Mucosa of descending colon (tissue), 3 donors: ENCODE results near the gene PGLYRP3. TPM values are rescaled to one million over a fixed set of nuclear protein-coding genes. Genes with fewer than 3 reads are reported as not detected.

ENCODE experiments used
- ATAC-seq: fragments of 200-7000 bp; cut with Tn5 transposase; one replicate; pipeline ENCODE4 v1.9.1; 2020; ENCODE audit warnings: mild to moderate bottlenecking, moderate library complexity
- DNase-seq, 3 donors: peaks; one replicate each; pipeline ENCODE4 v3.0.0-alpha.2; 2020
- H3K36me3 ChIP-seq: fragments of 200-600 bp; one replicate; pipeline ENCODE4 v1.8.0; 2021; ENCODE audit warnings: low read depth, mild to moderate bottlenecking
- H3K4me1 ChIP-seq: fragments of 200-600 bp; one replicate; pipeline ENCODE4 v1.8.0; 2021; ENCODE audit warnings: low read depth, mild to moderate bottlenecking
- H3K4me3 ChIP-seq: fragments of 200-600 bp; one replicate; pipeline ENCODE4 v1.8.0; 2021; ENCODE audit warnings: mild to moderate bottlenecking
- H3K9me3 ChIP-seq: fragments of 200-600 bp; one replicate; pipeline ENCODE4 v1.8.0; 2021; ENCODE audit warnings: mild to moderate bottlenecking
- intact Hi-C, 2 donors: fragments of 100-400 bp; cut with DNase I in 1 of 2; cut with micrococcal nuclease in 1 of 2; formaldehyde crosslinking; loops; one replicate each; pipeline versions ENCODE4 v1.11.0 to v1.11.1; 2022; cut with DNase I, micrococcal nuclease
- total RNA-seq, 3 donors: library from RNA; stranded (reverse); fragmentation: NEBNext Ultra II Directional in 2 of 3; extraction: Animal tissue kit (Norgen Biotek cat#: 25700) in 2 of 3; gene quantifications; one replicate each; pipeline versions ENCODE4 v1.2.1 to v1.2.4, GENCODE V29; 2021 to 2023
- TF ChIP-seq, protein P1 (sequence below): fragments of 200-600 bp; IDR thresholded peaks from one replicate; pipeline ENCODE4 v1.8.0; 2022; ENCODE audit warnings: antibody characterized with exemption, mild to moderate bottlenecking
- donor health status: DM: no; HTN: no; CAD: no; lungs with moderate emphysema.
- donor health status: DM: no; HTN: no; CAD: no.
- donor health status: DM: no; HTN: yes; CAD: no.

The PGLYRP3 gene
- total RNA-seq, 3 donors from 2014 or later = not detected

DNA sequence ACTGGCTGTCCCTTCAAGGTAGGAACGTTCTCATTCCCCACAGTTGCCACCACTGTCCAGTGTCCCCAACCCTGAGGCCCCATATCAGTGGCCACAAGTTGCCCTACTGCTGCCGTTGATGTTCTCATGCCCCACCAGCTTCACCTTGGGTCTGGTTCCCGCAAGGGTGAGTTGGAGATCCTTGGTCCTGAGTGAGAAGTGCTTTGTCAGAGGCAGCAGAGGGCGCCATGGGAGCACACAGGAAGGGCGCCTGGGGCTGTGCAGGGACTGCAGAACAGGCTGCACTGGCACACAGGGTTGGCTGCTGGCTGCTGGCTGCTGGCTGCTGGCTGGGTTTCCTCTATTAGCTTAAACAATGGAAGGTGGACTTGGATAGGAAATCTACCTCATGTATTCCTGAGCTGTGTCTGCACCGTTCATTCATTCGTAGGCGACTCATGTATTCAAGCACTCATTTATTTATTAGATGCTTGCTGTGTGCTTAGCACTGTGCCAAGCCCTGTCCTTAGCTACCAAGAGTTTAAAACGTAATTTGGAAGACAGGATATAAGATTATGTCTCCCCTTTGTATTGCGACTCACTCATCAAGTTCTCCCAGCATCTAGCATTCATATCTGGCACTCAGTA, 42.8 kb upstream of the PGLYRP3 start:
- DNase-seq (peak; percentile 43 to 76 (median 60)), ATAC-seq (peak; percentile 81)
- no peak overlapping the region for H3K4me3 ChIP-seq
- no peaks in the 10 kb centered on the region for H3K4me1 ChIP-seq
- intact Hi-C loops = loop anchor here in 1 of 2 donors (5.0 kb wide), 1 partner anchor 142 kb away; no protein-coding TSS in a partner anchor
- TF ChIP-seq, protein P1, sequence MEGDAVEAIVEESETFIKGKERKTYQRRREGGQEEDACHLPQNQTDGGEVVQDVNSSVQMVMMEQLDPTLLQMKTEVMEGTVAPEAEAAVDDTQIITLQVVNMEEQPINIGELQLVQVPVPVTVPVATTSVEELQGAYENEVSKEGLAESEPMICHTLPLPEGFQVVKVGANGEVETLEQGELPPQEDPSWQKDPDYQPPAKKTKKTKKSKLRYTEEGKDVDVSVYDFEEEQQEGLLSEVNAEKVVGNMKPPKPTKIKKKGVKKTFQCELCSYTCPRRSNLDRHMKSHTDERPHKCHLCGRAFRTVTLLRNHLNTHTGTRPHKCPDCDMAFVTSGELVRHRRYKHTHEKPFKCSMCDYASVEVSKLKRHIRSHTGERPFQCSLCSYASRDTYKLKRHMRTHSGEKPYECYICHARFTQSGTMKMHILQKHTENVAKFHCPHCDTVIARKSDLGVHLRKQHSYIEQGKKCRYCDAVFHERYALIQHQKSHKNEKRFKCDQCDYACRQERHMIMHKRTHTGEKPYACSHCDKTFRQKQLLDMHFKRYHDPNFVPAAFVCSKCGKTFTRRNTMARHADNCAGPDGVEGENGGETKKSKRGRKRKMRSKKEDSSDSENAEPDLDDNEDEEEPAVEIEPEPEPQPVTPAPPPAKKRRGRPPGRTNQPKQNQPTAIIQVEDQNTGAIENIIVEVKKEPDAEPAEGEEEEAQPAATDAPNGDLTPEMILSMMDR = no peak
- H3K36me3 ChIP-seq = no peaks in the 10 kb centered on the region
- H3K9me3 ChIP-seq = no peaks in the 10 kb centered on the region

DNA sequence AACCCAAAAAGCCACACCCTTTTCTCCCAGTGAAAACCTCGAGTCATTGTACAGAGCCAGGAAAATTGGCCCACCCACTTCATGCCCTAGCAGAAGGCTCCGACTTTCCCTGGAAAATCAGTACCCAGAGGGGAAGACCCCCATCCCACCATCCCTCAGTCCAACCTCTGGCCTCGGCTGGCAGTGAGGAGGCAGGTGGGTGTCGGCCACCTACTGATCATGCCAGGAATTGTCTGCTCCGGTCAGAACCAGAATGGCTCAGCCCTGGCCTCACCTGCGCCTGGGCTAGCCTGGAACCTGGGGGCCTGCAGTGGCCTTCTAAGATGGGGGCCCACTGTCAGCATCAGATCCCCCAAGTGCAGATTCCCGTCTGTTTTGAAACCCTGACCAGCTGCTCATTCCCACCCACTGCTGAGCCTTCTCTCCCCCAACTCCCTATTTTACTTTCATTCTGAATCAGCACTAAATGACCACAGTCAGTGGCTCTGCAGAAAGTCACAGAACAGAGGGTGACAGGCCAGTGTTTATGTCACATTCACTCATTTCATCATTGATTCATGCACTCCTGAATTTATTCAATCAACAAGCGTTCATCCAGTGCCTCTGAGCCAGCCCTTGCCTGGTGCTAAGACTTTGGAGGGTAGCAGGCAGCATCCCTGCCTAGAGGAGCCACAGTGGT, 41.9 kb upstream of the PGLYRP3 start:
- Histone ChIP-seq H3K9me3 (no peaks in the 10 kb centered on the region), H3K4me1 (no peaks in the 10 kb centered on the region), H3K36me3 (no peaks in the 10 kb centered on the region), H3K4me3 (no peak overlapping the region)
- DNase-seq (no peak), ATAC-seq (no peak)
- TF ChIP-seq, protein P1 = no peak
- intact Hi-C loops = loop anchor here in 1 of 2 donors (5.0 kb wide), 1 partner anchor 143 kb away; no protein-coding TSS in a partner anchor

DNA sequence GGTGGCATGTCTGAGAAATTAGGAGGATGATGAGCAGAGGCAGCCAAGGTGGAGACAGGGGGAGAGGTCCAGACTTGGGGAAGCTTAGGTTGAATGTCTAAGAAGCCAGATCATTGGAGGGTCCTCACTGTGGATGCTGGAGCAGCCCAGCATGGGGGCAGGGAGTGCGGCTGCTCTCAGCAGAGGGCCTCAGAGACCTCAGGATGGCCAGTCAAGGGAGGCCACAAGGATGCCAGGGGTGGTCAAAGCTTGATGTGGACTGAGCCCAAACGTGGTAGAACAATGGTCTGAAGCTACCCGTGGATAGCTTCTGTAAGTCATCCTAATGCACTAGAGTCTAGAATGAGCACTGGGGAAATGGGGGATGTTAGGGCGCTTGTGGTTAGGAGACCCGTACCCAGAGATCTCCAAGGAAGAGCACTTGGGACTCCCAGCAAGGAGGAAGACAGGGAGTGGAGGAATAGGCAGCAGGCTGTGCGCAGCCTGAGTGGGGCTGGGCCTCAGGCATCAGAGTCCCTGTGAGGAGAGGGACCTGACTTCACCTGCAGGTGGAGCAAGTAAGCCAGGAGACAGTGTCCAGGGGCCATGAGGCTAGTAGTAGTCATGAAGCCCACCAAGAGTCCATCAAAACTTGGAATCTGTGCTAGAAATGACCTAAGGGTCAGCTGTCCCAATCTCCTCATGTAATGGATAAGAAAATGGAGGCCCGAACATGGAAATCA, 40.6 kb upstream of the PGLYRP3 start:
- Histone ChIP-seq H3K4me1 (no peaks in the 10 kb centered on the region), H3K4me3 (no peak overlapping the region), H3K9me3 (no peaks in the 10 kb centered on the region), H3K36me3 (no peaks in the 10 kb centered on the region)
- DNase-seq (no peak), ATAC-seq (no peak)
- TF ChIP-seq, protein P1 = no peak
- intact Hi-C loops = loop anchor here in 1 of 2 donors (2.0 kb wide), 1 partner anchor 141 kb away; no protein-coding TSS in a partner anchor

DNA sequence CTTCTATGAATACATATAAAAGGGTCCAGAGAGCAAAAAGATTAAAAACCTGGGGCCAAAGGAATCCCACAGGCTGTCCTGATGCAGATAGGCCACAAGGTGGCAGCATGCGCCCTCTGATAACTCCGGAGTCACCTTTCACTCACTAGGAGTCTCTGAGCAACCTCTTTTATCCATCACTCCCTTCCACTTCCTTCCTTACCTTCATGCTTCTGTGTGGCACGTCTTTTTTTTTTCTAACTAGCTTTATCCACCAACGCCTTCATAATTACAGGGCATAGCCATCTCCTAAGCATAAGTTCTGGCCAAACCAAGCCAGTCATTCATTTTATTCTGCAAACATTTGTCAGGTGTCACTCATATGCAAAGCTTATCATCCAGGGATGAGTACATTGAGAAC, 39.8 kb upstream of the PGLYRP3 start:
- ATAC-seq (peak; percentile 84), DNase-seq (peak; percentile 65 to 70 (median 66))
- H3K9me3 ChIP-seq = no peaks in the 10 kb centered on the region
- intact Hi-C loops = loop anchor here in 1 of 2 donors (2.0 kb wide), 1 partner anchor 142 kb away; no protein-coding TSS in a partner anchor
- no peaks in the 10 kb centered on the region for H3K4me1 ChIP-seq
- H3K4me3 ChIP-seq = no peak overlapping the region
- TF ChIP-seq, protein P1 = peak; percentile 83
- no peaks in the 10 kb centered on the region for H3K36me3 ChIP-seq

DNA sequence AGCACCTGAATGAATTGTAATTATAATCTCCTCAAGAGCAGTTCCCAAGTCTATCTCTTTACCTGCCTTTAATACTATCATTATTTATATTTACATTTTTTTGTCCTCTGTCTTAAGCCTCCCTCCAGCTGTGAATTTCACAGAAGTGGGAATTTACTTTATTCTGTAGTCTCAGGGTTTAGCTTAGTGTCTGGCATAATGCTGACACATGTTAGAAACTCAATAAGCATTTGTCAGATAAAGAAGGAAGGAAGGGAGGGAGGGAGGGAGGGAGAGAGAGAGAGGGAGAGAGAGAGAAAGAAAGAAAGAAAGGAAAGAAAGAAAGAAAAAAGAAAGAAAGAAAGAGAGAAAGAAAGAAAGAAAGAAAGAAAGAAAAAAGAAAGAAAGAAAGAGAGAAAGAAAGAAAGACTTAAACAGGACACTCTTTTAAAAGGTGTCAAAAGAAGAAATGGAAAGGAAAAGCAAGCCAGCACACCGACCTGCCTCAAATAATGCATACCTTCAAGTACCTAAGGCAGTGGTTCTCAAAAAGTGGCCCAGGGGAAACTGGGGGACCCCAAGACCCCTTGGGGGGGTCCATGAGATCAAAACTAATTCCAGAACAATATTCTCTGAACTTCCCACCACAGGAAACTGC, 37.7 kb upstream of the PGLYRP3 start:
- Histone ChIP-seq H3K36me3 (no peaks in the 10 kb centered on the region), H3K4me3 (no peak overlapping the region), H3K9me3 (no peaks in the 10 kb centered on the region), H3K4me1 (no peaks in the 10 kb centered on the region)
- DNase-seq = no peak
- intact Hi-C loops = no loop called here
- no peak for ATAC-seq
- TF ChIP-seq, protein P1 = no peak
